Caco-2 (cell line): ENCODE measurements around the gene KLHL8. TPM values are rescaled to one million over a fixed set of nuclear protein-coding genes. Genes with fewer than 3 reads are reported as not detected.

Source experiments
- BruUV-seq: library from RNA; stranded (reverse); fragments of 400-500 nt; replicated peaks from 2 replicates; lab custom pipeline; 2021; lab: Mats Ljungman, UMichigan
- CTCF ChIA-PET: fragments of 300-600 bp; sonication (Branson Sonifier 250); formaldehyde crosslinking; loops from one replicate; lab custom pipeline; 2022; ENCODE audit warnings: antibody characterized with exemption; lab: Charles Lee
- POLR2A ChIA-PET: fragments of 300-600 bp; sonication (Branson Sonifier 250); formaldehyde crosslinking; loops from one replicate; lab custom pipeline; 2022; ENCODE audit warnings: antibody characterized with exemption; lab: Charles Lee
- DNase-seq, 2 experiments: peaks; one replicate each; pipeline versions ENCODE4 v3.0.0 to v3.0.0-alpha.2; 2020 to 2022
- H3K27me3 ChIP-seq: replicated peaks from 2 replicates; pipeline ENCODE4 v1.6.0; 2011; ENCODE audit warnings: low read length; ENCODE audit not compliant: control insufficient read depth, insufficient read depth
- H3K36me3 ChIP-seq: 2 replicates; pipeline ENCODE4 v1.5.1; 2011; ENCODE audit warnings: low read length; ENCODE audit not compliant: control insufficient read depth, insufficient read depth
- H3K4me1 ChIP-seq: fragments of 250-450 bp; sonication (Bioruptor Pico); 2 replicates; pipeline ENCODE4 v1.5.1; 2020; ENCODE audit warnings: mild to moderate bottlenecking
- H3K4me3 ChIP-seq: 2 replicates; pipeline ENCODE4 v1.5.1; 2011; ENCODE audit warnings: low read depth, mild to moderate bottlenecking, control low read depth, low read length
- H3K9me3 ChIP-seq: fragments of 250-450 bp; sonication (Bioruptor Pico); 2 replicates; pipeline ENCODE4 v1.5.1; 2020; ENCODE audit warnings: mild to moderate bottlenecking, moderate library complexity
- H3K27ac Mint-ChIP-seq: one replicate; pipeline ENCODE4 v1.8.0; 2022; ENCODE audit warnings: mixed read lengths; ENCODE audit not compliant: unreplicated experiment
- H3K27me3 Mint-ChIP-seq: one replicate; pipeline ENCODE4 v1.8.0; 2022; ENCODE audit warnings: mixed read lengths; ENCODE audit not compliant: insufficient read depth, unreplicated experiment
- H3K36me3 Mint-ChIP-seq: one replicate; pipeline ENCODE4 v1.8.0; 2022; ENCODE audit warnings: mild to moderate bottlenecking, mixed read lengths; ENCODE audit not compliant: insufficient read depth, unreplicated experiment
- H3K4me1 Mint-ChIP-seq: one replicate; pipeline ENCODE4 v1.8.0; 2022; ENCODE audit warnings: low read depth, mixed read lengths; ENCODE audit not compliant: unreplicated experiment
- H3K4me3 Mint-ChIP-seq: one replicate; pipeline ENCODE4 v1.8.0; 2022; ENCODE audit warnings: mild to moderate bottlenecking, moderate library complexity, mixed read lengths; ENCODE audit not compliant: unreplicated experiment
- H3K9me3 Mint-ChIP-seq: one replicate; pipeline ENCODE4 v1.8.0; 2022; ENCODE audit warnings: mixed read lengths; ENCODE audit not compliant: unreplicated experiment
- CTCF ChIP-seq, 2 experiments: fragments of 200-600 bp in 1 of 2; IDR thresholded peaks; 1 replicate in 1 of 2; 2 replicates in 1 of 2; pipeline versions ENCODE4 v1.5.1 to v1.8.0; 2011 to 2022; ENCODE audit warnings: antibody characterized with exemption in 1 of 2, control low read depth in 1 of 2, inconsistent platforms in 1 of 2, low read depth in 1 of 2, low read length in 1 of 2, mild to moderate bottlenecking in 1 of 2, moderate library complexity in 1 of 2; ENCODE audit not compliant: insufficient read depth in 1 of 2, severe bottlenecking in 1 of 2, unreplicated experiment in 1 of 2
- intact Hi-C: fragments of 100-400 bp; cut with micrococcal nuclease; formaldehyde crosslinking; loops from one replicate; pipeline ENCODE4 v1.10.0; 2022; ENCODE audit not compliant: unreplicated experiment
- total RNA-seq: library from RNA; stranded (reverse); gene quantifications from 2 replicates; pipeline ENCODE4 v1.2.3, GENCODE V29; 2022

The KLHL8 gene
- total RNA-seq, 1 experiment from 2014 or later: 27.7 TPM

- H3K4me1 Mint-ChIP-seq: peaks cover 22% of the 10 kb centered on the region
- H3K27me3 Mint-ChIP-seq: no peaks in the 10 kb centered on the region
- no peak overlapping the region for H3K4me3 Mint-ChIP-seq
- peaks cover 4% of the 10 kb centered on the region for H3K36me3 ChIP-seq
- H3K4me3 ChIP-seq: no peak overlapping the region
- no peak for DNase-seq
- peaks cover 52% of the 10 kb centered on the region for H3K4me1 ChIP-seq
- POLR2A ChIA-PET: interaction anchor here (1.1 kb wide), 1 partner anchor 185 kb away, joined by 3 read pairs; the partner anchor contains the start of gene AFF1
- no peak for TF ChIP-seq CTCF (IDR thresholded peaks at IDR 0.05; ENCODE audit: insufficient read depth in 1 of 2, low read depth in 1 of 2, low read length in 1 of 2, severe bottlenecking in 1 of 2, unreplicated experiment in 1 of 2)
- intact Hi-C loops: no loop called here
- CTCF ChIA-PET: interaction anchor here (0.8 to 1.0 kb wide), 2 partner anchors 101 to 197 kb away, joined by 3 read pairs; no protein-coding TSS in a partner anchor
- no peaks in the 10 kb centered on the region for H3K27me3 ChIP-seq
- H3K9me3 Mint-ChIP-seq: no peaks in the 10 kb centered on the region
- peaks cover 37% of the 10 kb centered on the region for H3K36me3 Mint-ChIP-seq
- H3K9me3 ChIP-seq: no peaks in the 10 kb centered on the region
- H3K27ac Mint-ChIP-seq: peak overlapping the region; percentile 71
- no TSS peak for BruUV-seq
Observed at GRCh38 chr4:87120010-87120409, 100.4 kb downstream of the KLHL8 start.

- no peaks in the 10 kb centered on the region for H3K27me3 ChIP-seq
- no peaks in the 10 kb centered on the region for H3K27me3 Mint-ChIP-seq
- H3K4me1 Mint-ChIP-seq: peaks cover 22% of the 10 kb centered on the region
- no TSS peak for BruUV-seq
- intact Hi-C loops: no loop called here
- H3K4me3 Mint-ChIP-seq: no peak overlapping the region
- no peak for DNase-seq
- peaks cover 52% of the 10 kb centered on the region for H3K4me1 ChIP-seq
- H3K36me3 ChIP-seq: peaks cover 4% of the 10 kb centered on the region
- no peak overlapping the region for H3K4me3 ChIP-seq
- H3K9me3 Mint-ChIP-seq: no peaks in the 10 kb centered on the region
- peaks cover 36% of the 10 kb centered on the region for H3K36me3 Mint-ChIP-seq
- POLR2A ChIA-PET: no interaction called here
- CTCF ChIA-PET: no interaction called here
- H3K27ac Mint-ChIP-seq: no peak overlapping the region
- no peak for TF ChIP-seq CTCF (IDR thresholded peaks at IDR 0.05; ENCODE audit: insufficient read depth in 1 of 2, low read depth in 1 of 2, low read length in 1 of 2, severe bottlenecking in 1 of 2, unreplicated experiment in 1 of 2)
- H3K9me3 ChIP-seq: no peaks in the 10 kb centered on the region
Observed at GRCh38 chr4:87118826-87119225, 101.6 kb downstream of the KLHL8 start.

- H3K36me3 Mint-ChIP-seq: peaks cover 36% of the 10 kb centered on the region
- TF ChIP-seq CTCF (IDR thresholded peaks at IDR 0.05; ENCODE audit: insufficient read depth in 1 of 2, low read depth in 1 of 2, low read length in 1 of 2, severe bottlenecking in 1 of 2, unreplicated experiment in 1 of 2): no peak
- Histone ChIP-seq H3K4me1 (peaks cover 52% of the 10 kb centered on the region), H3K4me3 (no peak overlapping the region), H3K9me3 (no peaks in the 10 kb centered on the region), H3K36me3 (peaks cover 4% of the 10 kb centered on the region), H3K27me3 (no peaks in the 10 kb centered on the region)
- peak overlapping the region; percentile 60 for H3K27ac Mint-ChIP-seq
- no TSS peak for BruUV-seq
- H3K9me3 Mint-ChIP-seq: no peaks in the 10 kb centered on the region
- CTCF ChIA-PET: no interaction called here
- POLR2A ChIA-PET: no interaction called here
- intact Hi-C loops: no loop called here
- H3K27me3 Mint-ChIP-seq: no peaks in the 10 kb centered on the region
- DNase-seq: no peak
- peaks cover 22% of the 10 kb centered on the region for H3K4me1 Mint-ChIP-seq
- H3K4me3 Mint-ChIP-seq: no peak overlapping the region
Observed at GRCh38 chr4:87118421-87118820, 102.0 kb downstream of the KLHL8 start.
